Choroid plexus epithelial cell (primary cell): ENCODE results near the gene GPRIN2.
"Not testable (repeated sequence)": the region's sequence is repeated elsewhere in the genome, so short reads cannot be mapped to it uniquely, and the experiment has no call there.

Experiments used
- DNase-seq: peaks from one replicate; pipeline ENCODE4 v3.0.0-alpha.2; 2010; ENCODE audit warnings: low read depth
- H3K4me3 ChIP-seq: 2 replicates; pipeline ENCODE4 v1.5.1; 2011; ENCODE audit warnings: low read depth, mild to moderate bottlenecking, control low read depth, low read length, moderate library complexity
- CTCF ChIP-seq: conservative IDR thresholded peaks from 2 replicates; pipeline ENCODE4 v1.5.1; 2011; ENCODE audit warnings: low read depth, mild to moderate bottlenecking, control low read depth, inconsistent platforms, low read length, moderate library complexity

GPRIN2 gene

GRCh38 chr10:46573884-46574283, 17.4 kb upstream of the GPRIN2 start:
- not testable (repeated sequence) for DNase-seq, H3K4me3 ChIP-seq

- DNase-seq = peak; percentile 61
- TF ChIP-seq CTCF = peak; percentile 6
- H3K4me3 ChIP-seq = not testable (repeated sequence)
These were observed 16.9 kb upstream of the GPRIN2 start for GRCh38 chr10:46573314-46573713.

- not testable (repeated sequence) for H3K4me3 ChIP-seq, DNase-seq
These were observed 16.3 kb upstream of the GPRIN2 start for GRCh38 chr10:46572765-46573164.

- not testable (repeated sequence) for H3K4me3 ChIP-seq, DNase-seq
These were observed 14.2 kb upstream of the GPRIN2 start for GRCh38 chr10:46570655-46571054.

- not testable (repeated sequence) for DNase-seq, H3K4me3 ChIP-seq
These were observed 10.7 kb upstream of the GPRIN2 start for GRCh38 chr10:46567151-46567550.

GRCh38 chr10:46565591-46566332, 9.3 kb upstream of the GPRIN2 start:
- peak; percentile 76 for TF ChIP-seq CTCF
- peak; percentile 89 for DNase-seq
- not testable (repeated sequence) for H3K4me3 ChIP-seq

- H3K4me3 ChIP-seq = no peak overlapping the region
- no peak for TF ChIP-seq CTCF
- DNase-seq = no peak
These were observed 4.5 kb upstream of the GPRIN2 start for GRCh38 chr10:46560952-46561351.

GRCh38 chr10:46560381-46560780, 3.9 kb upstream of the GPRIN2 start:
- DNase-seq = no peak
- no peak overlapping the region for H3K4me3 ChIP-seq
- TF ChIP-seq CTCF = no peak

- no peak for DNase-seq
- no peak for TF ChIP-seq CTCF
These were observed 2.8 kb upstream of the GPRIN2 start for GRCh38 chr10:46559231-46559671.

More at GRCh38 chr10:46559231-46559671, 2.8 kb upstream of the GPRIN2 start:
- no peak overlapping the region for H3K4me3 ChIP-seq
